Choroid plexus epithelial cell (primary cell): ENCODE results near the gene EIF5A2.
A peak's percentile ranks its signal among the peaks of the same experiment; 100 is the strongest.
"Not testable (repeated sequence)": the region's sequence is repeated elsewhere in the genome, so short reads cannot be mapped to it uniquely, and the experiment has no call there.

Source experiments
- DNase-seq: peaks from one replicate; pipeline ENCODE4 v3.0.0-alpha.2; 2010; ENCODE audit warnings: low read depth
- H3K4me3 ChIP-seq: 2 replicates; pipeline ENCODE4 v1.5.1; 2011; ENCODE audit warnings: low read depth, mild to moderate bottlenecking, control low read depth, low read length, moderate library complexity
- TF ChIP-seq, protein P1 (sequence below): conservative IDR thresholded peaks from 2 replicates; pipeline ENCODE4 v1.5.1; 2011; ENCODE audit warnings: low read depth, mild to moderate bottlenecking, control low read depth, inconsistent platforms, low read length, moderate library complexity

Gene EIF5A2

DNA sequence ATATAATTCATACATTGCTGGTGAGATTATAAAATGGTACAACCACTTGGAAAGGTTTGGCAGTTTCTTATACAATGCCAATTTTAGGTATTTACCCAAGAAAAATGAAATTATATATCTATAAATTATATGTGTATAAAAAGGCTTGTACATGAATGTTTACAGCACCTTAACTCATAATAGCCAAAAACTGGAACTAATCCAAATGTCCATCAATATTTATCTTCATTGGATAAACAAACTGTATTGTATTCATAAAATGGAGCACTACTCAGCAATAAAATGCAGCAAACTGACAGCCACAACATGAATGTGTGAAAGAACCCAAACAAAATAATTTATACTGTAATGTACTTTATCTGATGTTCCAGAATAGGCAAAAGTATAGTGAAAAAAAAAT, 33.6 kb upstream of the EIF5A2 start:
- H3K4me3 ChIP-seq: no peak overlapping the region
- TF ChIP-seq, protein P1, sequence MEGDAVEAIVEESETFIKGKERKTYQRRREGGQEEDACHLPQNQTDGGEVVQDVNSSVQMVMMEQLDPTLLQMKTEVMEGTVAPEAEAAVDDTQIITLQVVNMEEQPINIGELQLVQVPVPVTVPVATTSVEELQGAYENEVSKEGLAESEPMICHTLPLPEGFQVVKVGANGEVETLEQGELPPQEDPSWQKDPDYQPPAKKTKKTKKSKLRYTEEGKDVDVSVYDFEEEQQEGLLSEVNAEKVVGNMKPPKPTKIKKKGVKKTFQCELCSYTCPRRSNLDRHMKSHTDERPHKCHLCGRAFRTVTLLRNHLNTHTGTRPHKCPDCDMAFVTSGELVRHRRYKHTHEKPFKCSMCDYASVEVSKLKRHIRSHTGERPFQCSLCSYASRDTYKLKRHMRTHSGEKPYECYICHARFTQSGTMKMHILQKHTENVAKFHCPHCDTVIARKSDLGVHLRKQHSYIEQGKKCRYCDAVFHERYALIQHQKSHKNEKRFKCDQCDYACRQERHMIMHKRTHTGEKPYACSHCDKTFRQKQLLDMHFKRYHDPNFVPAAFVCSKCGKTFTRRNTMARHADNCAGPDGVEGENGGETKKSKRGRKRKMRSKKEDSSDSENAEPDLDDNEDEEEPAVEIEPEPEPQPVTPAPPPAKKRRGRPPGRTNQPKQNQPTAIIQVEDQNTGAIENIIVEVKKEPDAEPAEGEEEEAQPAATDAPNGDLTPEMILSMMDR: no peak
- no peak for DNase-seq

DNA sequence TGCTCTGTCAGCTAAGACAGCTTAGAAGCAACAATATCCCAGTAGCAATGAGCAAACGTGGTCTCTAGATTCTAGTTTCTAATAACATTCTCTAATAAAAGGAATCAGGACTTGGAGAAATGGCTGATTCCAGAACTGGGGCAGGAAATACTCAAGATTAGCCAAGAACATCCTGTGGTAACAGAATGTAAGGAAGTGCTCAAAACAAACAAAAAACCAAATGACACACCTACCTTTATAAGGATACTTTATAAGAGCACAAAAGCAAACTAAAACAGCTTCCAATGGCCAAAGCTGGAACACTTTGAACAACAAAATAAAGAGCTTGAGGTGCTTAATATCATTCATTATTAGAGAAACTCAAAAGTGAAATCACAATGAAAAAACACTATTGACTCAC, 33.1 kb upstream of the EIF5A2 start:
- TF ChIP-seq, protein P1: no peak
- peak; percentile 24 for DNase-seq
- H3K4me3 ChIP-seq: no peak overlapping the region

DNA sequence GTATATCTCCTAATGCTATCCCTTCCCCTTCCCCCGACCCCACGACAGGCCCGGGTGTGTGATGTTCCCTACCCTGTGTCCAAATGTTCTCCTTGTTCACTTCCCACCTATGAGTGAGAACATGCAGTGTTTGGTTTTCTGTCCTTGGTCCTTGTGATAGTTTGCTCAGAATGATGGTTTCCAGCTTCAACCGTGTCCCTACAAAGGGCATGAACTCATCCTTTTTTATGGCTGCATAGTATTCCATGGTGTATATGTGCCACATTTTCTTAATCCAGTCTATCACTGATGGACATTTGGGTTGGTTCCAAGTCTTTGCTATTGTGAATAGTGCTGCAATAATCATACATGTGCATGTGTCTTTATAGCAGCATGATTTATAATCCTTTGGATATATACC, 24.6 kb upstream of the EIF5A2 start:
- not testable (repeated sequence) for DNase-seq, H3K4me3 ChIP-seq

DNA sequence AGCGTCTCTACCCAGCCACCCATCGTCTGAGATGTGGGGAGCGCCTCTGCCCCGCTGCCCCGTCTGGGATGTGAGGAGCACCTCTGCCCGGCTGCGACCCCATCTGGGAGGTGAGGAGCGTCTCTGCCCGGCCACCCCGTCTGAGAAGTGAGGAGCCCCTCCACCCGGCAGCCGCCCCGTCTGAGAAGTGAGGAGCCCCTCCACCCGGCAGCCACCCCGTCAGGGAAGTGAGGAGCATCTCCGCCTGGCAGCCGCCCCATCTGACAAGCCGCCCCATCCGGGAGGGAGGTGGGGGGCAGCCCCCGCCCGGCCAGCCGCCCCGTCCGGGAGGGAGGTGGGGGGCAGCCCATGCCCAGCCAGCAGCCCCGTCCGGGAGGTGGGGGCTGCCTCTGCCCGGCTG, 15.1 kb upstream of the EIF5A2 start:
- H3K4me3 ChIP-seq, DNase-seq: not testable (repeated sequence)

DNA sequence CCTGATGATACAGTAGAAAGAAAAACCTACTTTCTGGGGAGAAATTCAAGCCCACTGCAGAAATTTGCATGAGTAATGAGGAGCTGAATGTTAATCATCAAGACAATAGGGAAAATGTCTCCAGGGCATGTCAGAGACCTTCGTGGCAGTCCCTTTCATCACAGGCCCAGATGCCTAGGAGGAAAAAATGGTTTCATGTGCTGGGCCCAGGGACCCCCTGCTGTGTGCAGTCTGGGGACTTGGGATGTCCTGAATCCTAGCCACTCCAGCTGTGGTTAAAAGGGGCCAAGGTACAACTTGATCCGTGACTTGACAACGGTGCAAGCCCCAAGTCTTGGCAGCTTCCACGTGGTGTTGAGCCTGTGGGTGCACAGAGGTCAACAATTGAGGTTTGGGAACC, 10.3 kb upstream of the EIF5A2 start:
- TF ChIP-seq, protein P1: no peak
- H3K4me3 ChIP-seq: no peak overlapping the region
- no peak for DNase-seq

DNA sequence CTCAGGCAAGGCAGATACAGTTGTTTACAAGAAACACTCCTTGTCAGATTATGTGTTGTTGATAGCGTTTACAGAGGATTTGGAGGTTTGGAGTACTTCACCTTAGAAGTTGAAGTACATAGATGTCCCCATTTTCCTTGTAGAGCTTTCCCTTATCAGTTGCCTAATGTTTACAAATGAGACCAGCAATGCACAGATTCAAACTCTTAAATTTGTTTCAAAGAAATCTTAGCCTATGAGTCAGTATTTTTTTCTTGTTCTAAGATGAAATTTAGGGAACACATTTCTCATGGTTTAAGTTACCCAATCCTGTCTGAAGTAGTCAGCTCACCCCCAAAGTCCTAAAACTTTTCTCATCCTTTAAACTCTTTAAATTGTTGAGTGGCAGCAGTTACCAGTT, 6.3 kb upstream of the EIF5A2 start:
- DNase-seq: peak; percentile 17
- TF ChIP-seq, protein P1: no peak

DNA sequence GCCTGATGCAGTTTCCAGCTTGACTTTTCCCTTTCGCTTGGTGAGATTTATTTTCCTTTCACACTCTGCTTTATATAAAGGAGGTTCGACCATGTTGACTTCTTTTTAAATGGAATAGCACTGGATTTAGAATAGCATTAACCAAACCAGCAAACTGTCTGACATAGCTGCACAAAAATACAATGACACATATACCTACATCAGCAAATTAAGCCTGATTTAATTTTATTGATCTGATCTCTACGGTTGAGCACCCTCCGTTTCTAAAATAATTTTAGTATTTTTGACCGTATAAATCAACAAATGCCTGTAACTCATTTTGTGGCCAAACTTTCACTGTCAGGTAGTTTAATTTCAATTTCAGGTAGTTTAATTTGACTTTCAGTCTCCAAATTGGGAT, 5.8 kb upstream of the EIF5A2 start:
- H3K4me3 ChIP-seq: no peak overlapping the region
- TF ChIP-seq, protein P1: no peak

More for the DNA sequence above, 6.3 kb upstream of the EIF5A2 start:
- H3K4me3 ChIP-seq: no peak overlapping the region

DNA sequence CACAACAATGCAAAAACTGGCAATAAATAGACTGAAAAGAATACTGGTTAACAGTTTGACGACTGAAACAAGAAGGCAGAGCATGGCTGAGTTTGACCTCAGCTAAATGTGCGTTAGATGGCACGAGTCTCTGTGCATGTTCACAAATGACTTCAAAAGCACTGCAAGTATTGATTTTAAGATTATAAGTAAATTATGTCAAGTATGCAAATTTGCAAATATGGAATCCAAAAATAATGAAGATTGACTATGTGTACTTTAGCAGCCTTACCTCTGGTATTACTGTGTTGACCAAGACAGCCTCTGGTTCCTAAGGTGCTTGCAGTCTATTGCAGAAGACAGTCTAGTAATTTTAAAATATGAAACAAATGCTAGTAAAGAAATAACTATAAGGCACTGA, 2.6 kb upstream of the EIF5A2 start:
- H3K4me3 ChIP-seq: no peak overlapping the region
- TF ChIP-seq, protein P1: no peak
- no peak for DNase-seq

More for the DNA sequence above, 5.8 kb upstream of the EIF5A2 start:
- no peak for DNase-seq
